Activated CD4-positive, CD25-positive, alpha-beta regulatory T cell treated with anti-CD3 and anti-CD28 coated beads, Interleukin-2, amount 50 U/mL, for 16 hours (primary cell): Measurements from ENCODE around the gene GRIK5.
"Not testable (repeated sequence)": the region's sequence is repeated elsewhere in the genome, so short reads cannot be mapped to it uniquely, and the experiment has no call there.

Experiments used
- DNase-seq: peaks from one replicate; pipeline ENCODE4 v3.0.0-alpha.2; 2020; ENCODE audit warnings: low read depth, low spot score

Gene GRIK5

DNA sequence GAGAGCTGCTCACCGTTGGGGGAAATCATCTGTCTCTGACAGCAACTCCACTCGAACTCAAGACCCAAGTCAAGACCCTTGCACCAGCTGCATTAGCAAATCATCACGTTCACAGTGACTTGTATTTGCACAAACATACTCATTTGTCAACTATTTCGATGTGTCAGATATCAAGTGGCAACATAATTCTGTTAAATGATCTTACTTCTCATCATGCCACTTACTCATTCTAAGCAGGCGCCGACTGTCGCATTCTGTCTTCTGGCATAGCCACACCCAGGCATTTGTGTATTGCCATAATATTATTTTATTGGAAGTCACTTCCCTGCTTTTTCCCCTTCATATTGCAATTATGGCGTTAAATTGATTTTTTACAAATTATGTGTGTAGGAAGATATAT is 53.0 kb downstream of the GRIK5 start:
- no peak for DNase-seq

DNA sequence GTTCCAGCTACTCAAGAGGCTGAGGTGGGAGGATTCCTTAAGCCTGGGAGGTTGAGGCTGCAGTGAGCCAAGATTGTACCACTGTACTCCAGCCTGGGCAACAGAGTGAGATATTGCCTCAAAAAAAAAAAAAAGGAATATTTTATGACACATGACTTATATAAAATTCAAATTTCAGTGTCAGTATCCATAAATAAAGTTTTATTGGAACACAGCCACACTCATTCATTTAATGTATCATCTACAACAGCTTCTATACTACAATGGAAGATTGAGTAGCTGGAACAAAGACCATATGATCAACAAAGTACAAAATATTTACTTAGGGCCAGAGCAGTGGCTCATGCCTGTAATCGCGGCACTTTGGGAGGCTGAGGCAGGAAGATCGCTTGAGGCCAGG is 57.3 kb downstream of the GRIK5 start:
- DNase-seq, result not testable (repeated sequence)

GRCh38 chr19:42010245-42011126 is 59.5 kb downstream of the GRIK5 start:
- DNase-seq, result no peak

- DNase-seq, result no peak
These were observed 63.4 kb downstream of the GRIK5 start for GRCh38 chr19:42006569-42006968.

GRCh38 chr19:42005504-42005903 is 64.5 kb downstream of the GRIK5 start:
- no peak for DNase-seq

- no peak for DNase-seq
These were observed 66.3 kb downstream of the GRIK5 start for GRCh38 chr19:42003506-42004294.

- DNase-seq, result no peak
These were observed 70.2 kb downstream of the GRIK5 start for GRCh38 chr19:41999878-42000208.

GRCh38 chr19:41999071-41999877 is 70.7 kb downstream of the GRIK5 start:
- DNase-seq, result no peak

DNA sequence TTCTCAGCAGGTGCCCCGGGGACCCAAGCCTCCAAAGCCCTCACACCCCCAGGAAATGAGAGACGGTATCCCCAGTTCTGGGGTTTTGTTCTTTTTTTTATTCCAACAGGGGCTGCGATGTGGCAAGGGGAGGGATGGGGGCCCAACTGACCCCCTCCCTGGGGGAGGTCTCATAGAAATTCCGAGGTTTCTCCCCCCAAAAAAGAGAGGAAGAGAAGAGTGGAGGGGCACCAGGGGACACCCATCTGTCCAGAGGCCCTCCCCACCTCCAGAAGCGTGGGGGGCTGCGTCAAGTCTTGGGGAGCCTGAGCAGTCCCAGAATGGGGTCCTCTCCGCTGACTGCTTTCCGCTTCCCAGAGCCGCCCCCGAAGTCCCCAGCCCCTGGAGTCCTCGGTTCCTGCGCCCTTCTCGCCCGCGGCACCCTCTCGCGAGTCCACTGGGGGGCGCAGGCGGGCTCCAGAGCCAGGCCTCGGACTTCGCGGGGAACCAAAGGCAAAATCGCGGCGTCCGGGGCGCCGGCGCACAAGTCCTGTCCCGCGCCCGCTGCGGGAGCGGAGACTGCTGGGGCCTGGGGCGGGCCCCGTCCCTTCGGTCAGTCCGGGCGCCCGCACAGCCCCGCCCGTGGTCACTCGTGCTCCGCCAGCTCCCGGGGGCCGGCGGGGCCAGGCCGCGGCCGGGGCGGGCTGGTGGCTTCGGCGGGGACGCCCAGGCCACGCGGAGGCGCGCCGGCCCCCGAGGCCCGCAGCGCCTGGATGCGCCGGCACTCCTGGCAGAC is 71.6 kb downstream of the GRIK5 start:
- DNase-seq, result no peak

GRCh38 chr19:41997851-41998229 is 72.2 kb downstream of the GRIK5 start:
- DNase-seq, result no peak

- no peak for DNase-seq
These were observed 72.7 kb downstream of the GRIK5 start for GRCh38 chr19:41997121-41997850.

GRCh38 chr19:41995959-41996797 is 73.8 kb downstream of the GRIK5 start:
- DNase-seq, result no peak

DNA sequence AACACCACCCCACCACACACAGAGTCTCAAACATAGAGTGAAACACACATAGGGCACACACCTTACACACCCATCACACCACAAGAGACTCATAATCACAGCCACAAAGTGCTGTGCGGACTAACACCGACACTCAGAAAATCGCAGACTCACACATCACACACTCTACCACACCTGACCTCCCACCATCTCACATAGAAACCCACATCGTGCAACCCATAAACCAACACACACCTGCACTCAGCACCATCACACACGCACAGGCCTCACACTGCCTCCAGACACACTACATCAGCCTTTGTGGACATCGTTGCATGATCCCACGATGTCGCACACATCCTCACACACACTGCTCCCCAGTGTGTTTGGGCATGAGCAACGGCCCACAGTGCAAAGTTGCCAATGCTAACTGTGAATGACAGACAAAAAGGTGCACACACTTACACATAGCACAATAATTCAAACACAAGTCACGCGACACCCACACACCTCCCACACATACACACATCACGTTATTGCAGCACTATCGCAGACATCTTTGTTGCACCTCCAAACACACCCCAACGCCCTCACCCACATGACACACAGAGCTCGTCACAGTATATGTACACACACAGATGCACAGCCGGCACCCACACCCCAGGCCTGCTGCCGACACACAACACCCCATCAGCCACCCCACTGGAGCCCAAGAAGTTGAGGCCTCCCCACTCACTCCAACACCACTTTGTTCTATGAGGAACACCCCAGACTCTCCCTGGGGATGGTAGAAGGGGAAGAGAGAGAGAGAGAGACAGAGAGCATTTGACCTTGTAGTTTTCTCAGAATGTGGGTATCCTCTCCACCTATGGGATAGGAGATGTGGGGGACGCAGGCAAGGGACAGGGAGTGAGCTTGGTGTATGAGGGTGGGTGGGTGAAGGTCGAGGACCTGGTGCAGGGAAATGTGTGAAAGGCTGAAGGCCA is 74.7 kb downstream of the GRIK5 start:
- no peak for DNase-seq

DNA sequence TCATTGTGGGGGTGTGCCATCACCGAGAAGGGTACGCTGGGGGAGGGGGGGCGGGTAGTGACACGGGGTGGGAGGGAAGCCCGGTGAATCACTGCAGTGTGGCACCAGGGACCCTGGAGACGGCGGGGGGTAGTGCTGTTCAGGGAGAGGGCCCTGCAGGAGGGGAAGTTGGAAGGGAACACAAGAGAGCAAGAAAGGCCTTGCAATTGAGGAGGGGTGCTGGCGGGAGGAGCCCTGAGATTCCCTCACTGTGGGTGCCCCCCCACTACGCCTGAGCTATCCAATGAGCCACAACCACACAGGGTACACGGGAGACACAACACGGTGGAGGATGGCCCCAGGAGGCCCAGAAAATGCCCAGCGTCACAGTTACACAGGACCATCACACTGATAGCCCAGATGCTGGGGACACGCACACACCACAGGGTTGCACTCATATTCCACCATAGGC is 75.5 kb downstream of the GRIK5 start:
- no peak for DNase-seq

DNA sequence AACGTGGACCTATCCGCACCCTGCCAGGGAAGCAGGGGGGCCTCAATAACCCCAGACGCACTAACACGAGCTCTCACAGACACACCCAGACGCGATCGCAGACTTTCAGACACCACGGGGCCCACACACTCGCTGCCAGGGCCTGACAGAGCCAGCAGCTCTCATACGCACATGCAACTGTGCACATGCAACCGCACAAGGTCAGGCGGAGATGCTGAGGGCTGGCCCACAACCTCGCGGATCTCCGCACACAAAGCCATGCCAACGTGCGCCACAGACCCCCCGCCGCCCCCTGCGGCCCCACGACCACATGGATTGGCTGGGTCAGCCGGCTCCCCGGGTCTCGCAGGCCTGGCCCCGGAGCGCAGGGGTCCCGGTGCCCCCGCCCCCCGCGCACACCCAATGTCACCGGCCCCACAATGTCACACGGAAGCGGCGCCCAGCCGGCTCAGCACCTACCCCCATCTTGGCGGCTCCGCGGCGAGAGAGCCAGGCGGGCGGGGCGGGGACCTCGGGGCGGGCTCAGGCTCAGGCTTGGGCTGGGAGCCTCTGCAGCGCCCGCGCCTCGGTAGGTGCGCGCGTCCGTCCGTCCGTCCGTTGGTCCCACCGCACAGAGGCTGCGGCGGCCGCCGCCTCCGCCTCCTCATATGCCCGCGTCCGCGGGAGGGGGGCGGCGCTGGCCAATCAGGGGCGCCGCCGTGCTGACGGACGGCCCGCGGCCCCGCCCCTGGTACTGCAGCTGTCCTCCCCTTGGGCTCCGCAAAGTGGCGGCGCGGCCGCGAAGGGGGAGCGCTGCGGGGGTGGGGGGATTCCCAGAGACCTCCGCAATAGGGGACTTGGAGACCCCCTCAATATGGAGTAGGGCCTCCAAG is 76.2 kb downstream of the GRIK5 start, which contains the start of gene ATP1A3:
Gene ATP1A3, minus strand, starts transcription at position 619 of the 872 bp plus-strand sequence. Its CDS starts 154 bp downstream, at position 465.
- DNase-seq, result no peak

DNA sequence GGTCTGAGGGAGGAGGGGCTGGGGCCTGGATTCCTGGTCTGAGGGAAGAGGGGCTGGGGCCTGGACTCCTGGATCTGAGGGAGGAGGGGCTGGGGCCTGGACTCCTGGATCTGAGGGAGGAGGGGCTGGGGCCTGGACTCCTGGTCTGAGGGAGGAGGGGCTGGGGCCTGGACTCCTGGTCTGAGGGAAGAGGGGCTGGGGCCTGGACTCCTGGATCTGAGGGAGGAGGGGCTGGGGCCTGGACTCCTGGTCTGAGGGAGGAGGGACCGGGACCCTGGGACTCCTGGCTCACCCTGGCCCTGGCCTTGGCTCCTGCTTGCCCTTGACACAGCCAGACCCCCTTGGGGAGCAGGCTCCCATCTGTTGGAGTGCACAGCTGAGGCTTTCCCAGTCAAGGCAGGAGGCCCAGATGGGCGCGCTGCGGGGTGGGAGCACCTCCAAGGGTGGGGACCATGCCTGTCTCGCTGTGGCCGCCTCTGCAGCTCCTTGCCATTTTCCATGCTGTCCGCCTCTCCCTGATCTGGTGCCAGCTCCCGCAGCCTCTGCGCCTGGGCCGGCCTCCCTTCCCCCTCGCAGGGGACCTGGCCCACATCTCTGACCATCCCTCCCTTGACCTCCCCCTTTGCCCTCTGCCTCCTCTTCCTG is 78.0 kb downstream of the GRIK5 start:
- DNase-seq, result not testable (repeated sequence)

DNA sequence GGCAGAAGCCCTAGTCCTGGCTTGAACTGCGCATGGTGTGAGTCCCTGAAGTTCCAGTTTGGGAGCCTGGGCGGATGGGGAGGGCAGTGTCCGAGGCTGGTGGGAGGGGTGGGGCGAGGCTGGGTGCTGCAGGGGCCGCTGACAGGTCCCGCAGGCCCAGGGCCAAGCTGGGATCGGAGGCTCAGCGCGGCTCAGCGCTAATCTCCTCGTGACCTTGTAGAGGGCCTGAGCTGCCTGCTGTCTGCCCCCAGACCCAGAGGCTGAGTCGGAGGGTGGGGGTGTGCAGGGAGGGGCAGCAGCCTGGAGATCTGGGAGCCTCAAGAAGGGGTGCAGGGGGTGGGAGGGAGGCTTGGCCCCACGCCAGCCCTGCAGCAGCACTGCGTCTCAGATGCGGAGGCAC is 79.0 kb downstream of the GRIK5 start:
- no peak for DNase-seq
